H1 (cell line): Measurements from ENCODE around the gene LPIN2.

Experiments
- CTCF ChIP-seq, 3 experiments: IDR thresholded peaks; 1 replicate in 2 of 3; 2 replicates in 1 of 3; pipeline versions ENCODE4 v1.5.1 to v1.6.1; 2011; ENCODE audit warnings: low read length in 3 of 3, mild to moderate bottlenecking in 3 of 3, inconsistent platforms in 2 of 3, low read depth in 1 of 3, moderate library complexity in 1 of 3; ENCODE audit not compliant: insufficient read depth in 1 of 3; ENCODE audit errors: control extremely low read depth in 1 of 3
- EZH2 ChIP-seq: fragments of 200-600 bp; sonication (generic); IDR thresholded peaks from 2 replicates; pipeline ENCODE4 v1.7.1; 2012; ENCODE audit warnings: low read depth, mild to moderate bottlenecking, moderate library complexity, low read length, inconsistent platforms; ENCODE audit not compliant: severe bottlenecking
- FOSL1 ChIP-seq: IDR thresholded peaks from 2 replicates; pipeline ENCODE4 v1.6.1; 2011; ENCODE audit warnings: mild to moderate bottlenecking, low read depth, low read length, moderate library complexity; ENCODE audit not compliant: insufficient read depth
- JUND ChIP-seq: IDR thresholded peaks from 2 replicates; pipeline ENCODE4 v1.6.1; 2011; ENCODE audit warnings: mild to moderate bottlenecking, improper control_type of control experiment, low read length
- POLR2A ChIP-seq, 2 experiments: IDR thresholded peaks; 1 replicate in 1 of 2; 2 replicates in 1 of 2; pipeline ENCODE4 v1.6.1; 2011; ENCODE audit warnings: low read depth in 2 of 2, low read length in 2 of 2, mild to moderate bottlenecking in 2 of 2; ENCODE audit errors: control extremely low read depth in 1 of 2
- POLR2AphosphoS5 ChIP-seq: IDR thresholded peaks from 2 replicates; pipeline ENCODE4 v1.6.1; 2011; ENCODE audit warnings: low read depth, low read length
- SAP30 ChIP-seq: fragments of 300-600 bp; sonication (generic); IDR thresholded peaks from 2 replicates; pipeline ENCODE4 v1.7.1; 2012; ENCODE audit warnings: low read length, moderate library complexity, mild to moderate bottlenecking, inconsistent platforms; ENCODE audit not compliant: insufficient read depth, insufficient replicate concordance
- SIX5 ChIP-seq: IDR thresholded peaks from 2 replicates; pipeline ENCODE4 v1.6.1; 2011; ENCODE audit warnings: mild to moderate bottlenecking, low read depth, low read length

- no peak for TF ChIP-seq POLR2AphosphoS5
- TF ChIP-seq FOSL1, result no peak
- TF ChIP-seq CTCF (IDR thresholded peaks at IDR 0.05; ENCODE audit: control extremely low read depth in 1 of 3, insufficient read depth in 1 of 3, low read depth in 1 of 3, low read length in 3 of 3), result no peak
- no peak for TF ChIP-seq SIX5
- TF ChIP-seq SAP30, result no peak
- TF ChIP-seq EZH2, result no peak
- no peak for TF ChIP-seq POLR2A (IDR thresholded peaks at IDR 0.05; ENCODE audit: control extremely low read depth in 1 of 2, low read depth in 2 of 2, low read length in 2 of 2)
- no peak for TF ChIP-seq JUND
These were observed 30.9 kb downstream of the LPIN2 start for GRCh38 chr18:2982022-2982421.
